ENCODE data around the gene RPL5. TPM values are rescaled to one million over a fixed set of nuclear protein-coding genes. Genes with fewer than 3 reads are reported as not detected.

The RPL5 gene
- polyA plus RNA-seq, 1 donor (not counting 4 experiments of a cell fraction or from before 2014, with no cell fraction given), result 2,236 TPM

DNA sequence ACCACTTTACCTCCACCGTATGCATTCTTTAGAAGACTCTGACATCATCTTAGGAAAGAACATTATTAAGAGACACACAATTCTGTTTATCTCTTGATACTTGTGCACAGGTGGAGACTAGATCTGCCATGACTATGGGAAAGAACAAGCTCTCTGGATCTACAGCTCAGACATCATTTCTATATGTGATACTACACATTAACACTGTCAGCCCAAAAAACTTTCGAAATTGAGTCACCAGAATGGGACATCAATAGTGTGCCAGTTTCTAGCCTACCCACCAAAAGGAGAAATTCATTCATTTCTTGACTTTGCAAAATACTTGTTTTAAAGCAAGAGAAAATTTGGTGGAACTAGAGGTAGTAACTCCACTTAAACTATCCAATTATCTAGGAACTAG is 41.0 kb upstream of the RPL5 start:
- no peak overlapping the region for H3K27ac ChIP-seq (ENCODE audit: control insufficient read depth, insufficient read depth, low read length)
- no peak overlapping the region for H2AFZ ChIP-seq (ENCODE audit: control insufficient read depth, low read length)
- dilution Hi-C loops (cut with MboI; ENCODE audit: extremely low pct_ligation_motif_present, low sequenced_read_pairs), result no loop called here
- H3K9me1 ChIP-seq (ENCODE audit: control insufficient read depth, extremely low read depth, insufficient read depth, low read length), result no peaks in the 10 kb centered on the region
- FAIRE-seq (no peak), DNase-seq (ENCODE audit: low read depth, low spot score) (no peak)
- TF ChIP-seq, protein P1, sequence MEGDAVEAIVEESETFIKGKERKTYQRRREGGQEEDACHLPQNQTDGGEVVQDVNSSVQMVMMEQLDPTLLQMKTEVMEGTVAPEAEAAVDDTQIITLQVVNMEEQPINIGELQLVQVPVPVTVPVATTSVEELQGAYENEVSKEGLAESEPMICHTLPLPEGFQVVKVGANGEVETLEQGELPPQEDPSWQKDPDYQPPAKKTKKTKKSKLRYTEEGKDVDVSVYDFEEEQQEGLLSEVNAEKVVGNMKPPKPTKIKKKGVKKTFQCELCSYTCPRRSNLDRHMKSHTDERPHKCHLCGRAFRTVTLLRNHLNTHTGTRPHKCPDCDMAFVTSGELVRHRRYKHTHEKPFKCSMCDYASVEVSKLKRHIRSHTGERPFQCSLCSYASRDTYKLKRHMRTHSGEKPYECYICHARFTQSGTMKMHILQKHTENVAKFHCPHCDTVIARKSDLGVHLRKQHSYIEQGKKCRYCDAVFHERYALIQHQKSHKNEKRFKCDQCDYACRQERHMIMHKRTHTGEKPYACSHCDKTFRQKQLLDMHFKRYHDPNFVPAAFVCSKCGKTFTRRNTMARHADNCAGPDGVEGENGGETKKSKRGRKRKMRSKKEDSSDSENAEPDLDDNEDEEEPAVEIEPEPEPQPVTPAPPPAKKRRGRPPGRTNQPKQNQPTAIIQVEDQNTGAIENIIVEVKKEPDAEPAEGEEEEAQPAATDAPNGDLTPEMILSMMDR (optimal IDR thresholded peaks at IDR 0.05 in 1 of 3, IDR thresholded peaks at IDR 0.05 in 1 of 3, conservative IDR thresholded peaks at IDR 0.05 in 1 of 3; ENCODE audit: extremely low read depth in 1 of 3, insufficient read depth in 2 of 3, low read length in 3 of 3), result no peak
- TF ChIP-seq EZH2 (IDR thresholded peaks at IDR 0.05; ENCODE audit: low read length), result no peak
- H3K4me3 ChIP-seq (ENCODE audit: control insufficient read depth in 2 of 3, extremely low read depth in 1 of 3, insufficient read depth in 2 of 3, low read depth in 1 of 3, low read length in 3 of 3), result no peak overlapping the region
- no peak overlapping the region for H3K4me2 ChIP-seq (ENCODE audit: control insufficient read depth, extremely low read depth, insufficient read depth, low read depth, low read length)
- H3K79me2 ChIP-seq (ENCODE audit: control insufficient read depth, insufficient read depth, low read length), result no peaks in the 10 kb centered on the region
- peaks cover 7% of the 10 kb centered on the region for H3K4me1 ChIP-seq (ENCODE audit: control insufficient read depth, extremely low read depth, insufficient read depth, low read length)
- no peak overlapping the region for H3K9ac ChIP-seq (ENCODE audit: control insufficient read depth, extremely low read depth, insufficient read depth, low read length)
- no peaks in the 10 kb centered on the region for H3K9me3 ChIP-seq (ENCODE audit: control insufficient read depth, low read depth, low read length)
- no peaks in the 10 kb centered on the region for H3K36me3 ChIP-seq (ENCODE audit: control insufficient read depth in 2 of 2, extremely low read depth in 1 of 2, insufficient read depth in 2 of 2, low read length in 2 of 2)
- no peaks in the 10 kb centered on the region for H4K20me1 ChIP-seq (ENCODE audit: control insufficient read depth, extremely low read depth, insufficient read depth, low read length)
- no peaks in the 10 kb centered on the region for H3K27me3 ChIP-seq (ENCODE audit: control insufficient read depth, extremely low read depth, insufficient read depth, low read length)

DNA sequence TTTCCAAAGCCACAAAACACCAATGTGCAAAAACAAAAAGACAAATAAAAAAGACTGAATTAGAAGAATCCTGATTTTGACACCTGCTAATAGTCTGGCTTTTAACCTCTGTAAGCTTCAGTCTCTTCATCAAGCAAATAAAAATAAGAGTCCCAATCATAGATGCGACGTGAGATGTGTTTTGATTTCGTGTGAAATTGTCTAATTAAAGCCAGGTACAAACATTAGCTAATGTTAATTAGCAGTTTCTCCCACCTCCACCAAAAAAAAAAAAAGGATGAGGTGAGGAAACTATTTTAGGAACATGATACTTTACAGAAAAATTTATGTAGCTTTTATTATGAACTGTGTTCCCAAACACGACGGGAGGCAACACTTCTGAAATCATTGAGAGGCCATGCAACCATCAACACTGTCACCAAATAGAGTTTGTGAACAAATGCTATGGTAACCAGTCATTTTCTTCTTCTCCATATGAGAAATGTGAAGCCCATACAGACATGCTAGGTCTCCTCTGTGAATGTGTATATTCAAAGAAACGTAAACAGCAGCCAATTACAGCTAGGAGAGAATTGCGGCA is 40.3 kb upstream of the RPL5 start:
- Histone ChIP-seq H3K36me3 (ENCODE audit: control insufficient read depth in 2 of 2, extremely low read depth in 1 of 2, insufficient read depth in 2 of 2, low read length in 2 of 2) (no peaks in the 10 kb centered on the region), H3K9me3 (ENCODE audit: control insufficient read depth, low read depth, low read length) (no peaks in the 10 kb centered on the region), H3K4me2 (ENCODE audit: control insufficient read depth, extremely low read depth, insufficient read depth, low read depth, low read length) (no peak overlapping the region), H4K20me1 (ENCODE audit: control insufficient read depth, extremely low read depth, insufficient read depth, low read length) (no peaks in the 10 kb centered on the region), H3K27ac (ENCODE audit: control insufficient read depth, insufficient read depth, low read length) (no peak overlapping the region), H3K4me3 (ENCODE audit: control insufficient read depth in 2 of 3, extremely low read depth in 1 of 3, insufficient read depth in 2 of 3, low read depth in 1 of 3, low read length in 3 of 3) (no peak overlapping the region), H3K9ac (ENCODE audit: control insufficient read depth, extremely low read depth, insufficient read depth, low read length) (no peak overlapping the region), H3K79me2 (ENCODE audit: control insufficient read depth, insufficient read depth, low read length) (no peaks in the 10 kb centered on the region), H3K27me3 (ENCODE audit: control insufficient read depth, extremely low read depth, insufficient read depth, low read length) (no peaks in the 10 kb centered on the region), H2AFZ (ENCODE audit: control insufficient read depth, low read length) (no peak overlapping the region), H3K9me1 (ENCODE audit: control insufficient read depth, extremely low read depth, insufficient read depth, low read length) (no peaks in the 10 kb centered on the region), H3K4me1 (ENCODE audit: control insufficient read depth, extremely low read depth, insufficient read depth, low read length) (peaks cover 7% of the 10 kb centered on the region)
- DNase-seq (ENCODE audit: low read depth, low spot score) (no peak), FAIRE-seq (no peak)
- TF ChIP-seq, protein P1 (optimal IDR thresholded peaks at IDR 0.05 in 1 of 3, IDR thresholded peaks at IDR 0.05 in 1 of 3, conservative IDR thresholded peaks at IDR 0.05 in 1 of 3; ENCODE audit: extremely low read depth in 1 of 3, insufficient read depth in 2 of 3, low read length in 3 of 3), result no peak
- TF ChIP-seq EZH2 (IDR thresholded peaks at IDR 0.05; ENCODE audit: low read length), result no peak
- dilution Hi-C loops (cut with MboI; ENCODE audit: extremely low pct_ligation_motif_present, low sequenced_read_pairs), result no loop called here

All from keratinocyte (primary cell).